ENCODE data around the gene MYO6.

MYO6 gene

DNA sequence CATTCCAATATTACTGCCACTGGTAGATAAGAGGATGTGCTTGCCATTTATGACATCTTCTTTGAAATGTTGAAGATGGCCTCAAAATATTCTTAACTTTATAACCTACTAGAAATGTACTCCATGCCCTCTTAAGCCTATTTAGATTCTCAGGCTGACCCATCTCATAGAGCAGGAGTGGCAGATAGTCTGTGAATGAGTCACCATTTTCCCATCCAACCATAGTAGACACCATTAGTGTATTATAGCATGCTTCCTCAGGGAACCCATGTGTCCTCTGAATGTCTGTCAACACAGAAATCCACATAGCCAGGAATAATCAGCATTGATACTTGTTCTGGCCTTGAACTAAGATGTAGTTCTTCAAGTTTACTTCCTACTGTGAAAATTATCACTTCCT is 173.2 kb downstream of the MYO6 start:
- Histone ChIP-seq H4K20me1 (ENCODE audit: insufficient read depth, low read length, poor library complexity, severe bottlenecking) (no peaks in the 10 kb centered on the region), H3K4me1 (ENCODE audit: insufficient read depth, low read length, poor library complexity, severe bottlenecking) (no peaks in the 10 kb centered on the region), H3F3A (ENCODE audit: low read depth) (no peaks in the 10 kb centered on the region), H2AFZ (ENCODE audit: low read length) (no peak overlapping the region), H3K79me2 (ENCODE audit: insufficient read depth, low read length) (no peaks in the 10 kb centered on the region), H3K9ac (ENCODE audit: low read depth, low read length, poor library complexity, severe bottlenecking) (no peak overlapping the region), H3K4me2 (ENCODE audit: low read depth, low read length, poor library complexity, severe bottlenecking) (no peak overlapping the region), H3K4me3 (ENCODE audit: low read length, poor library complexity, severe bottlenecking) (no peak overlapping the region), H3K9me3 (ENCODE audit: insufficient read depth, low read depth, low read length) (no peaks in the 10 kb centered on the region), H3K9me2 (replicated peaks; ENCODE audit: low read depth, low read length) (no peaks in the 10 kb centered on the region), H3K36me3 (ENCODE audit: insufficient read depth, low read length) (no peaks in the 10 kb centered on the region), H3K27me3 (ENCODE audit: insufficient read depth, low read length, poor library complexity, severe bottlenecking) (no peaks in the 10 kb centered on the region)
- TF ChIP-seq EZH2phosphoT487 (IDR thresholded peaks at IDR 0.05; ENCODE audit: borderline replicate concordance), result no peak
- TF ChIP-seq, protein P1, sequence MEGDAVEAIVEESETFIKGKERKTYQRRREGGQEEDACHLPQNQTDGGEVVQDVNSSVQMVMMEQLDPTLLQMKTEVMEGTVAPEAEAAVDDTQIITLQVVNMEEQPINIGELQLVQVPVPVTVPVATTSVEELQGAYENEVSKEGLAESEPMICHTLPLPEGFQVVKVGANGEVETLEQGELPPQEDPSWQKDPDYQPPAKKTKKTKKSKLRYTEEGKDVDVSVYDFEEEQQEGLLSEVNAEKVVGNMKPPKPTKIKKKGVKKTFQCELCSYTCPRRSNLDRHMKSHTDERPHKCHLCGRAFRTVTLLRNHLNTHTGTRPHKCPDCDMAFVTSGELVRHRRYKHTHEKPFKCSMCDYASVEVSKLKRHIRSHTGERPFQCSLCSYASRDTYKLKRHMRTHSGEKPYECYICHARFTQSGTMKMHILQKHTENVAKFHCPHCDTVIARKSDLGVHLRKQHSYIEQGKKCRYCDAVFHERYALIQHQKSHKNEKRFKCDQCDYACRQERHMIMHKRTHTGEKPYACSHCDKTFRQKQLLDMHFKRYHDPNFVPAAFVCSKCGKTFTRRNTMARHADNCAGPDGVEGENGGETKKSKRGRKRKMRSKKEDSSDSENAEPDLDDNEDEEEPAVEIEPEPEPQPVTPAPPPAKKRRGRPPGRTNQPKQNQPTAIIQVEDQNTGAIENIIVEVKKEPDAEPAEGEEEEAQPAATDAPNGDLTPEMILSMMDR (conservative IDR thresholded peaks at IDR 0.05; ENCODE audit: low read length), result no peak

DNA sequence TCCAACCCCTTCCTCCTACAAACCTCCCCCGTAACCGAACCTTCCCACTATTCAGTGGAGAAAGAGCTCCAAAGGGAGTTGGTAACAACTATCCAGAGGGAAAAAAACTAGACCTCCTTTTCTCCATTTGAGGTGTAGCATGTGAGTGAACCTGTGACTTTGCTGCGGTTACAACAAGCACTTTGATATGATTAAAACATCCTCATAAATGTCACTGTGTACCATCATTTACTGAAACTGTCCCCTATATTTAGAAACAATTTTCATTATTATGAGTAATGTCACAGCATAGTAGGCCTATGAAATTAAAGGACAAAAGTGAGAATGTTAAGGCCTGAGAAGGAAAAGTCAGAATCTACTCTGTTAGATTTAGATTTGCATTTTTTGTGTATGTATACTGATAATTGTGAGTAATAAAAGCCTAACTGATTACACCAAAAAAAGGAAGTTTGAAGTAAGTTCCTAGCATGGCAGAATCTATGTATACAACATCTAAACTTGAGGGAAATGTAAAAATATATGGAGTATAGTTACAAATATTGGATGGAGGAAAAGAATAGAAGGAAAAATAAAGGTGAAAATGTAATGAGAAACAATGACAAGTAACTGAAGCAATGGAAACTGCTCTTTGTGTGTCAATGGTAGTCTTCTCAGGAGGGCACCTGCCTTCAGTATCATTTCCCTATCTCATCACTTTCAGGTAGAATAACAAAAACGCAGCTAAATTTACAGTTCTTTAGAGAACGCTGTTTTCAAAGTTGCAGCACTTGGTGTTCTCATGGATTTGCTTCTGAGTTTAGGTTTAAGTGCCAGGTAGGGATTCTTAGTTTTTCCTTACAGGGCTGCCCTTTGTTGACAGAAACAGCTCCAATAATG is 177.5 kb downstream of the MYO6 start:
- no peaks in the 10 kb centered on the region for H3F3A ChIP-seq (ENCODE audit: low read depth)
- H3K36me3 ChIP-seq (ENCODE audit: insufficient read depth, low read length), result no peaks in the 10 kb centered on the region
- no peak overlapping the region for H3K9ac ChIP-seq (ENCODE audit: low read depth, low read length, poor library complexity, severe bottlenecking)
- TF ChIP-seq EZH2phosphoT487 (IDR thresholded peaks at IDR 0.05; ENCODE audit: borderline replicate concordance), result no peak
- TF ChIP-seq, protein P1 (conservative IDR thresholded peaks at IDR 0.05; ENCODE audit: low read length), result no peak
- H3K9me3 ChIP-seq (ENCODE audit: insufficient read depth, low read depth, low read length), result no peaks in the 10 kb centered on the region
- no peaks in the 10 kb centered on the region for H3K4me1 ChIP-seq (ENCODE audit: insufficient read depth, low read length, poor library complexity, severe bottlenecking)
- H4K20me1 ChIP-seq (ENCODE audit: insufficient read depth, low read length, poor library complexity, severe bottlenecking), result no peaks in the 10 kb centered on the region
- no peaks in the 10 kb centered on the region for H3K9me2 ChIP-seq (replicated peaks; ENCODE audit: low read depth, low read length)
- H3K79me2 ChIP-seq (ENCODE audit: insufficient read depth, low read length), result no peaks in the 10 kb centered on the region
- no peak overlapping the region for H2AFZ ChIP-seq (ENCODE audit: low read length)
- no peaks in the 10 kb centered on the region for H3K27me3 ChIP-seq (ENCODE audit: insufficient read depth, low read length, poor library complexity, severe bottlenecking)
- H3K4me2 ChIP-seq (ENCODE audit: low read depth, low read length, poor library complexity, severe bottlenecking), result no peak overlapping the region
- no peak overlapping the region for H3K4me3 ChIP-seq (ENCODE audit: low read length, poor library complexity, severe bottlenecking)

DNA sequence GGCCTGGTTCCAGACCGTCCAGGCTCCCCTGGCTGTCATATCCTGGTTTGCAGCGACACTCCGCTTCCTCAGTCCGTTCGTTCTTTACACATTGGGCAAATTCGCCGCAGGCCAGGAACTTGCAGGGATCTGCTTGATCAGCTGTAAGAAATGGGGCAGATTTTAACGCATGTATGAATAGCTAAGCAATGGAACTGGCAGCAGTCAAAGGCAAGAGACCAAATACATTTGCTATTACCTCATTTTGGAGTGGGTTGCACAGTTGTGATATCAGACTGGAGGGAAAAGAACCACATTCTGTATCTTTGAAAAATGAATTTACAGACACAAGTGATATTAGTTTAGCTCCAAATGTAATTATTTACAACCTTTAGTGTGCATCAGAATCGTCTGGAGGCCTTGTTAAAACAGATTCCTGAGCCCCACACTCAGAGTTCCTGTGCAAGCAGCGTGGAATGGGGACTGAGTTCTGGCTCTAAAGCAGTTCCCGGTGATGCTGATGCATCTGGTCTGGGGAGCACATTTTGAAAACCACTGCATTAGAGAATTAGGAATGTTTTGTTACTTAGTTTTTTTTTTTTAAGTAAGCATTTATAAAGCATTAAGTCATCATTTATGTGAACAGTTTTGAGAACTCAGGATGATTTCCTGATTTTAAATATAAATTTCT is 182.1 kb downstream of the MYO6 start:
- Histone ChIP-seq H3K27me3 (ENCODE audit: insufficient read depth, low read length, poor library complexity, severe bottlenecking) (no peaks in the 10 kb centered on the region), H2AFZ (ENCODE audit: low read length) (no peak overlapping the region), H3F3A (ENCODE audit: low read depth) (no peaks in the 10 kb centered on the region), H3K36me3 (ENCODE audit: insufficient read depth, low read length) (no peaks in the 10 kb centered on the region), H3K9me2 (replicated peaks; ENCODE audit: low read depth, low read length) (no peaks in the 10 kb centered on the region), H3K9ac (ENCODE audit: low read depth, low read length, poor library complexity, severe bottlenecking) (no peak overlapping the region), H3K4me3 (ENCODE audit: low read length, poor library complexity, severe bottlenecking) (no peak overlapping the region), H3K79me2 (ENCODE audit: insufficient read depth, low read length) (no peaks in the 10 kb centered on the region), H3K4me1 (ENCODE audit: insufficient read depth, low read length, poor library complexity, severe bottlenecking) (no peaks in the 10 kb centered on the region), H4K20me1 (ENCODE audit: insufficient read depth, low read length, poor library complexity, severe bottlenecking) (no peaks in the 10 kb centered on the region), H3K9me3 (ENCODE audit: insufficient read depth, low read depth, low read length) (no peaks in the 10 kb centered on the region), H3K4me2 (ENCODE audit: low read depth, low read length, poor library complexity, severe bottlenecking) (no peak overlapping the region)
- TF ChIP-seq, protein P1 (conservative IDR thresholded peaks at IDR 0.05; ENCODE audit: low read length), result no peak
- no peak for TF ChIP-seq EZH2phosphoT487 (IDR thresholded peaks at IDR 0.05; ENCODE audit: borderline replicate concordance)

Data from Loucy (cell line).